Mesenchymal stem cell (in vitro differentiated cells and primary cell): ENCODE data around the gene CFAP69.

ENCODE experiments used
- DNase-seq: peaks from one replicate; pipeline ENCODE4 v3.0.0-alpha.2; 2013
- H2AFZ ChIP-seq: one replicate; pipeline ENCODE4 v1.6.1; 2013; ENCODE audit warnings: low read depth, mild to moderate bottlenecking, control low read depth, inconsistent platforms, low read length, moderate library complexity
- H2AK5ac ChIP-seq: 2 replicates; pipeline ENCODE4 v1.6.1; 2013; ENCODE audit warnings: low read length, moderate library complexity, mild to moderate bottlenecking, inconsistent platforms; ENCODE audit not compliant: severe bottlenecking
- H2BK120ac ChIP-seq: one replicate; pipeline ENCODE4 v1.6.1; 2013; ENCODE audit warnings: low read depth, mild to moderate bottlenecking, inconsistent platforms, low read length, moderate library complexity
- H2BK12ac ChIP-seq, 2 experiments: one replicate each; pipeline ENCODE4 v1.6.1; 2013; ENCODE audit warnings: inconsistent platforms in 2 of 2, low read length in 2 of 2, mild to moderate bottlenecking in 2 of 2, moderate library complexity in 2 of 2, control low read depth in 1 of 2
- H2BK15ac ChIP-seq: one replicate; pipeline ENCODE4 v1.6.1; 2013; ENCODE audit warnings: mild to moderate bottlenecking, low read depth, inconsistent platforms; ENCODE audit not compliant: poor library complexity, severe bottlenecking
- H2BK5ac ChIP-seq: 2 replicates; pipeline ENCODE4 v1.6.1; 2013; ENCODE audit warnings: low read depth, mild to moderate bottlenecking, low read length, control low read depth, inconsistent platforms; ENCODE audit not compliant: poor library complexity, severe bottlenecking
- H3K14ac ChIP-seq, 2 experiments: one replicate each; pipeline ENCODE4 v1.6.1; 2013; ENCODE audit warnings: inconsistent platforms in 2 of 2, low read length in 2 of 2, control low read depth in 1 of 2, mild to moderate bottlenecking in 1 of 2, moderate library complexity in 1 of 2
- H3K18ac ChIP-seq, 2 experiments: one replicate each; pipeline ENCODE4 v1.6.1; 2013; ENCODE audit warnings: inconsistent platforms in 2 of 2, low read length in 2 of 2, control low read depth in 1 of 2, low read depth in 1 of 2, mild to moderate bottlenecking in 1 of 2
- H3K23ac ChIP-seq, 2 experiments: one replicate each; pipeline ENCODE4 v1.6.1; 2013; ENCODE audit warnings: inconsistent platforms in 2 of 2, low read length in 2 of 2, mild to moderate bottlenecking in 2 of 2, moderate library complexity in 2 of 2, control low read depth in 1 of 2
- H3K27ac ChIP-seq: 2 replicates; pipeline ENCODE4 v1.5.1; 2013; ENCODE audit warnings: mild to moderate bottlenecking, moderate library complexity, low read length, control low read depth, inconsistent platforms; ENCODE audit not compliant: poor library complexity, severe bottlenecking
- H3K27me3 ChIP-seq, 2 experiments: 2 replicates each; pipeline versions ENCODE4 v1.6.1 to v1.7.0; 2013; ENCODE audit warnings: low read length in 2 of 2, mild to moderate bottlenecking in 2 of 2, moderate library complexity in 2 of 2, control low read depth in 1 of 2, inconsistent platforms in 1 of 2; ENCODE audit not compliant: control insufficient read depth in 1 of 2, insufficient read depth in 1 of 2
- H3K36me3 ChIP-seq, 2 experiments: 2 replicates each; pipeline versions ENCODE4 v1.6.1 to v1.7.0; 2013; ENCODE audit warnings: low read length in 2 of 2, control low read depth in 1 of 2, inconsistent platforms in 1 of 2, low read depth in 1 of 2, mild to moderate bottlenecking in 1 of 2; ENCODE audit not compliant: insufficient read depth in 2 of 2, control insufficient read depth in 1 of 2
- H3K4ac ChIP-seq, 2 experiments: one replicate each; pipeline ENCODE4 v1.6.1; 2013; ENCODE audit warnings: inconsistent platforms in 2 of 2, low read length in 2 of 2, mild to moderate bottlenecking in 2 of 2, moderate library complexity in 2 of 2, control low read depth in 1 of 2, low read depth in 1 of 2
- H3K4me1 ChIP-seq: 2 replicates; pipeline ENCODE4 v1.6.1; 2013; ENCODE audit warnings: low read depth, low read length, control low read depth; ENCODE audit not compliant: control insufficient read depth, insufficient read depth
- H3K4me2 ChIP-seq: 2 replicates; pipeline ENCODE4 v1.6.1; 2013; ENCODE audit warnings: low read length, mild to moderate bottlenecking, inconsistent platforms; ENCODE audit not compliant: poor library complexity, severe bottlenecking
- H3K4me3 ChIP-seq, 2 experiments: 2 replicates each; pipeline versions ENCODE4 v1.5.1 to v1.7.0; 2013; ENCODE audit warnings: low read length in 2 of 2, mild to moderate bottlenecking in 2 of 2, control low read depth in 1 of 2, low read depth in 1 of 2; ENCODE audit not compliant: insufficient read depth in 1 of 2
- H3K79me1 ChIP-seq: replicated peaks from 2 replicates; pipeline ENCODE4 v1.6.1; 2013; ENCODE audit warnings: mild to moderate bottlenecking, control low read depth, low read length, inconsistent platforms; ENCODE audit not compliant: poor library complexity, severe bottlenecking
- H3K9ac ChIP-seq: 2 replicates; pipeline ENCODE4 v1.7.0; 2013; ENCODE audit warnings: mild to moderate bottlenecking, low read length, moderate library complexity
- H3K9me3 ChIP-seq: 2 replicates; pipeline ENCODE4 v1.7.0; 2013; ENCODE audit warnings: mild to moderate bottlenecking, low read length; ENCODE audit not compliant: control insufficient read depth
- H4K8ac ChIP-seq: one replicate; pipeline ENCODE4 v1.6.1; 2013; ENCODE audit warnings: inconsistent platforms, mild to moderate bottlenecking, low read length, moderate library complexity
- H4K91ac ChIP-seq: one replicate; pipeline ENCODE4 v1.6.1; 2013; ENCODE audit warnings: mild to moderate bottlenecking, low read length, inconsistent platforms
- WGBS: methylation state at CpG from one replicate; pipeline ENCODE4 v1.1.7; 2013; ENCODE audit warnings: mixed read lengths; 5-methylcytosine and 5-hydroxymethylcytosine counted together

The CFAP69 gene

GRCh38 chr7:90232430-90232829, 12.5 kb upstream of the CFAP69 start:
- H3K4me3 ChIP-seq = no peak overlapping the region
- peaks cover 0 to 67% of the 10 kb centered on the region in 2 experiments for H3K36me3 ChIP-seq
- H3K27me3 ChIP-seq = no peaks in the 10 kb centered on the region
- no peak overlapping the region for H3K4me2 ChIP-seq
- H2BK15ac ChIP-seq = no peak overlapping the region
- H3K14ac ChIP-seq = no peak overlapping the region
- no peak overlapping the region for H3K4ac ChIP-seq
- H3K79me1 ChIP-seq = no peaks in the 10 kb centered on the region
- H2AK5ac ChIP-seq = no peak overlapping the region
- no peaks in the 10 kb centered on the region for H3K4me1 ChIP-seq
- WGBS = 84% methylated on average over 5 of the region's 5 CpGs
- H3K9ac ChIP-seq = no peak overlapping the region
- H3K23ac ChIP-seq = no peak overlapping the region
- H3K27ac ChIP-seq = no peak overlapping the region
- no peak overlapping the region for H2BK120ac ChIP-seq
- H2BK12ac ChIP-seq = no peak overlapping the region
- no peak overlapping the region for H4K91ac ChIP-seq
- H2BK5ac ChIP-seq = no peak overlapping the region
- no peak for DNase-seq
- no peaks in the 10 kb centered on the region for H3K9me3 ChIP-seq
- H3K18ac ChIP-seq = no peak overlapping the region
- H4K8ac ChIP-seq = no peak overlapping the region
- no peak overlapping the region for H2AFZ ChIP-seq

DNA sequence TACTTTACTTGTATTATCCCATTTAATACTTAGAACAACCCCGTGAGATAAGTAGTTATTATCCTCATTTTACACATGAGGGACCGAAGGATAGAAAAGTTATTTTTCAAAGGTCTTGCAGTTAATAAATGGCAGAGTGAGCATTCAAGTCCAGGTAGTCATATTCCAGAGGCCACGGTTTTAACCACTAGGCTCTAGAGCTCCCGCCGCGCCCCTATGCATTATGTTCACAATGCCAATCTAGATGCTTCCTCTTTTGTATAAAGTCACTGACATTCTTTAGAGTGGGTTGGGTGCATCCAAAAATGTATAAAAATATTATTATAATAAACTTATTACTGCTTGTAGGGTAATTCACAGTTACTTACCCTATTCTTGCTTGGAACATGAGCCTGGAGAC, 11.4 kb upstream of the CFAP69 start:
- Histone ChIP-seq H3K4me2 (no peak overlapping the region), H4K91ac (no peak overlapping the region)
- WGBS = 96% methylated on average over 2 of the region's 6 CpGs

DNA sequence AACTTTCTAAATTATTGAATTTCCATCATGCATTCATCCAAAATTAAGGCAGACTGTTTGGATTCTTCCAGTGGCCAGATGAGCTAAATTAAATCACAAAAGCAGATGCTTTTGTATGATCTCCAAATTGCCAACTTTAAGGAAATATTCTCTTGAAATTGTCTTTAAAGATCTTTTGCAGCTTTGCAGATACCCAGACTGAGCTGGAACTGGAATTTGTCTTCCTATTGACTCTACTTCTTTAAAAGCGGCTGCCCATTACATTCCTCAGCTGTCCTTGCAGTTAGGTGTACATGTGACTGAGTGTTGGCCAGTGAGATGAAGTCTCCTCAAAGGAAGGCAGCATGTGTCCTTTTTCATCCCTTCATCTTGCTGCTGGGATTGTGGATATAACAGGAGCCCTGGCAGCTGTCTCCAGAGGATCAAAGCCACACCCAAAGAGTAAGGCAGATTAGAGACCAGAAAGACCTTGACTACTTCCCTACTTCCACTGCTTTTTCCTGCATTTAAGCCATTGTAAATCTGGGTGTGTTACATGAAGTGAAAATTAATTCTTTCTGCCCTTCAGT, 8.2 kb upstream of the CFAP69 start:
- no peak overlapping the region for H3K27ac ChIP-seq
- H3K27me3 ChIP-seq = peaks cover 0 to under 1% of the 10 kb centered on the region in 2 experiments
- H3K36me3 ChIP-seq = peaks cover 0 to 40% of the 10 kb centered on the region in 2 experiments
- no peaks in the 10 kb centered on the region for H3K79me1 ChIP-seq
- no peak overlapping the region for H3K4me3 ChIP-seq
- H3K14ac ChIP-seq = no peak overlapping the region
- H2AK5ac ChIP-seq = no peak overlapping the region
- no peak overlapping the region for H3K18ac ChIP-seq
- no peak overlapping the region for H2BK12ac ChIP-seq
- H2BK5ac ChIP-seq = no peak overlapping the region
- H3K4me1 ChIP-seq = no peaks in the 10 kb centered on the region
- no peak overlapping the region for H2BK120ac ChIP-seq
- no peak overlapping the region for H3K4me2 ChIP-seq
- H2AFZ ChIP-seq = no peak overlapping the region
- no peak overlapping the region for H4K91ac ChIP-seq
- H4K8ac ChIP-seq = no peak overlapping the region
- H2BK15ac ChIP-seq = no peak overlapping the region
- WGBS = 83% methylated on average over 1 of the region's 1 CpG
- H3K9me3 ChIP-seq = no peaks in the 10 kb centered on the region
- DNase-seq = no peak
- no peak overlapping the region for H3K23ac ChIP-seq
- H3K9ac ChIP-seq = no peak overlapping the region
- no peak overlapping the region for H3K4ac ChIP-seq

More for the DNA sequence above, 11.4 kb upstream of the CFAP69 start:
- Histone ChIP-seq H2BK5ac (no peak overlapping the region), H3K79me1 (no peaks in the 10 kb centered on the region), H2BK15ac (no peak overlapping the region), H2AK5ac (no peak overlapping the region), H3K27me3 (no peaks in the 10 kb centered on the region), H3K4me1 (no peaks in the 10 kb centered on the region), H2BK12ac (no peak overlapping the region), H3K18ac (no peak overlapping the region), H3K23ac (no peak overlapping the region), H3K9ac (no peak overlapping the region), H4K8ac (no peak overlapping the region), H3K36me3 (peaks cover 0 to 63% of the 10 kb centered on the region in 2 experiments), H2AFZ (no peak overlapping the region), H3K27ac (no peak overlapping the region), H3K4ac (no peak overlapping the region), H3K4me3 (no peak overlapping the region), H3K9me3 (no peaks in the 10 kb centered on the region), H2BK120ac (no peak overlapping the region), H3K14ac (no peak overlapping the region)
- DNase-seq = no peak

- Histone ChIP-seq H3K23ac (no peak overlapping the region), H3K36me3 (peaks cover 0 to 34% of the 10 kb centered on the region in 2 experiments), H3K4me1 (no peaks in the 10 kb centered on the region), H4K8ac (no peak overlapping the region), H3K4me2 (no peak overlapping the region), H3K9me3 (no peaks in the 10 kb centered on the region), H2BK5ac (no peak overlapping the region), H3K4ac (no peak overlapping the region), H2AK5ac (no peak overlapping the region), H3K79me1 (no peaks in the 10 kb centered on the region), H3K27me3 (peaks cover 0 to 11% of the 10 kb centered on the region in 2 experiments), H3K27ac (no peak overlapping the region), H2BK120ac (no peak overlapping the region), H2BK15ac (no peak overlapping the region), H2AFZ (no peak overlapping the region), H3K14ac (no peak overlapping the region), H2BK12ac (no peak overlapping the region), H3K18ac (no peak overlapping the region), H4K91ac (no peak overlapping the region), H3K4me3 (no peak overlapping the region), H3K9ac (no peak overlapping the region)
- WGBS = 90% methylated on average over 2 of the region's 2 CpGs
- no peak for DNase-seq
These were observed 7.0 kb upstream of the CFAP69 start for GRCh38 chr7:90238022-90238421.
